Hepatocyte (in vitro differentiated cells): Measurements from ENCODE around the gene NIN.

Source experiments
- CTCF ChIP-seq: fragments of 200-600 bp; sonication (generic); IDR thresholded peaks from 2 replicates; pipeline ENCODE4 v1.5.1; 2016; ENCODE audit warnings: antibody characterized with exemption, mild to moderate bottlenecking; ENCODE audit not compliant: poor library complexity
- EZH2 ChIP-seq: fragments of 200-600 bp; sonication (generic); IDR thresholded peaks from 2 replicates; pipeline ENCODE4 v1.6.1; 2016; ENCODE audit warnings: antibody characterized with exemption, mild to moderate bottlenecking, borderline replicate concordance
- EZH2phosphoT487 ChIP-seq: fragments of 200-600 bp; sonication (generic); IDR thresholded peaks from one replicate; pipeline ENCODE4 v1.6.1; 2018; ENCODE audit warnings: antibody characterized with exemption, mild to moderate bottlenecking, low read depth, moderate library complexity; ENCODE audit not compliant: unreplicated experiment, severe bottlenecking

- TF ChIP-seq CTCF (no peak), EZH2 (no peak), EZH2phosphoT487 (no peak)
Measured at GRCh38 chr14:50790589-50790988, 40.4 kb downstream of the NIN start.
